Measurements from ENCODE around the gene AHDC1.

Gene AHDC1

GRCh38 chr1:27526569-27527222 is 77.2 kb downstream of the AHDC1 start:
- TF ChIP-seq, protein P1, sequence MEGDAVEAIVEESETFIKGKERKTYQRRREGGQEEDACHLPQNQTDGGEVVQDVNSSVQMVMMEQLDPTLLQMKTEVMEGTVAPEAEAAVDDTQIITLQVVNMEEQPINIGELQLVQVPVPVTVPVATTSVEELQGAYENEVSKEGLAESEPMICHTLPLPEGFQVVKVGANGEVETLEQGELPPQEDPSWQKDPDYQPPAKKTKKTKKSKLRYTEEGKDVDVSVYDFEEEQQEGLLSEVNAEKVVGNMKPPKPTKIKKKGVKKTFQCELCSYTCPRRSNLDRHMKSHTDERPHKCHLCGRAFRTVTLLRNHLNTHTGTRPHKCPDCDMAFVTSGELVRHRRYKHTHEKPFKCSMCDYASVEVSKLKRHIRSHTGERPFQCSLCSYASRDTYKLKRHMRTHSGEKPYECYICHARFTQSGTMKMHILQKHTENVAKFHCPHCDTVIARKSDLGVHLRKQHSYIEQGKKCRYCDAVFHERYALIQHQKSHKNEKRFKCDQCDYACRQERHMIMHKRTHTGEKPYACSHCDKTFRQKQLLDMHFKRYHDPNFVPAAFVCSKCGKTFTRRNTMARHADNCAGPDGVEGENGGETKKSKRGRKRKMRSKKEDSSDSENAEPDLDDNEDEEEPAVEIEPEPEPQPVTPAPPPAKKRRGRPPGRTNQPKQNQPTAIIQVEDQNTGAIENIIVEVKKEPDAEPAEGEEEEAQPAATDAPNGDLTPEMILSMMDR (IDR thresholded peaks at IDR 0.05; ENCODE audit: low read depth, low read length, poor library complexity, severe bottlenecking), result no peak
- TF ChIP-seq EZH2phosphoT487 (IDR thresholded peaks at IDR 0.05; ENCODE audit: borderline replicate concordance, low read length), result no peak
- Histone ChIP-seq H3K9me3 (ENCODE audit: control insufficient read depth, insufficient read depth, low read length) (no peaks in the 10 kb centered on the region), H3K4me3 (ENCODE audit: low read length) (peak overlapping the region; percentile 74), H3K4me2 (ENCODE audit: low read length) (peak overlapping the region; percentile 82), H4K20me1 (ENCODE audit: control insufficient read depth, insufficient read depth, low read depth, low read length) (no peaks in the 10 kb centered on the region), H3F3A (ENCODE audit: control insufficient read depth, insufficient read depth) (peaks cover 28% of the 10 kb centered on the region), H3K9me2 (replicated peaks; ENCODE audit: control insufficient read depth, low read length) (no peaks in the 10 kb centered on the region), H3K79me2 (ENCODE audit: control insufficient read depth, low read length) (peaks cover 9% of the 10 kb centered on the region), H3K27me3 (ENCODE audit: control insufficient read depth, low read length) (peaks cover 2% of the 10 kb centered on the region; the same call in 1 of the 2 replicates), H3K4me1 (ENCODE audit: control insufficient read depth, low read length) (peaks cover 70% of the 10 kb centered on the region), H3K27ac (ENCODE audit: low read depth, low read length) (peak overlapping the region; percentile 79), H3K36me3 (ENCODE audit: control insufficient read depth, low read length) (no peaks in the 10 kb centered on the region)

DNA sequence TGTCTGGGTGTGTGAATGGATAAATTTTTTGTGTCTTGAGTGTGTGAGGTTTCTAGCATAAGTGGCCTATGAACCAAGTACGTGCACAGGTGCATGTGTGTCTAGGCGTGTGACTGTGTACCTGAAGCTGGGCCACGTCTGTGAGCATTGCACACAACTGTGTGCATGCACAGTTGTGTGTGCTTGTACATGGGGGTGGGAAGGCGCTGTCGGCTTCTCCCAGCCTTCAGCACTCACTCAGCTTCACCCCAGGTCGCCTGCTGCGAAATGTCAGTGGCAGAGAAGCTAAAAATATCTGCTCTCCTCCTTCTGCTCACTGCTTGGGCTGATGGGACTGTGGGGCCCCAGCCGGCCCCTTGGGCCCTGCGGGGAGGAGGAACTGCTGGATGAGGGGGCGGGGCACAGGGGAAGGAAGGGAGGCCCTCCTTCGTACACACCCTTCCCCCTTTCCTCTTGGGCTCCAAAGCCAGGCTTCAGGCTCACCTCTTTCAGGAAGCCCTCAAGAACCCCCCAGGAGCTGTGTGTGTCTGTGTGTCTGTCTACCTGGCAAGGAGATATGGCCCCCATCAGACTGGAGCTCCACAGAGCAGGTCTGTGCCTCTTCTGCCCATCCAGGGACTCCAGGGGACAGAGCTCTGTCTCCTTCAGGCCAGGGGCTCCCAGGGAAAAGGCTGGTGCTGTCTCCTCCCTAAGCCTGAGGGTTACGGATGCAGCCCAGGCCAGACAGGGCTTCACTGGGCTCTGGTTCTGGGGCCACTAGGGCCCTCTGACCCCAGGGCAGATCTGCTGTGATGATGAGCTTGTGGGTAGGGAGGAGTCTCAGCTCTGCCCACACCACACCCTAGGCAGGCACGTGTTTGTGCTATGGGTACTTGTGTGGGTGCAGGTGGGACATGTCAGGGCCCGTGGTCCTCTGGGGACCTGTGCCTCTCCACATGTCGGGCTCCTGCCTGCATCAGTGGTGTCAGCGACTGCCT is 78.4 kb downstream of the AHDC1 start:
- peak overlapping the region; percentile 82 for H3K4me2 ChIP-seq (ENCODE audit: low read length)
- H3K27ac ChIP-seq (ENCODE audit: low read depth, low read length), result peak overlapping the region; percentile 79
- H3K9me3 ChIP-seq (ENCODE audit: control insufficient read depth, insufficient read depth, low read length), result no peaks in the 10 kb centered on the region
- H3K4me1 ChIP-seq (ENCODE audit: control insufficient read depth, low read length), result peaks cover 65% of the 10 kb centered on the region
- H3K27me3 ChIP-seq (ENCODE audit: control insufficient read depth, low read length), result peaks cover 2% of the 10 kb centered on the region; the same call in 1 of the 2 replicates
- peaks cover 9% of the 10 kb centered on the region for H3K79me2 ChIP-seq (ENCODE audit: control insufficient read depth, low read length)
- no peaks in the 10 kb centered on the region for H3K36me3 ChIP-seq (ENCODE audit: control insufficient read depth, low read length)
- TF ChIP-seq, protein P1 (IDR thresholded peaks at IDR 0.05; ENCODE audit: low read depth, low read length, poor library complexity, severe bottlenecking), result no peak
- no peak for TF ChIP-seq EZH2phosphoT487 (IDR thresholded peaks at IDR 0.05; ENCODE audit: borderline replicate concordance, low read length)
- peak overlapping the region; percentile 74 for H3K4me3 ChIP-seq (ENCODE audit: low read length)
- peaks cover 28% of the 10 kb centered on the region for H3F3A ChIP-seq (ENCODE audit: control insufficient read depth, insufficient read depth)
- H3K9me2 ChIP-seq (replicated peaks; ENCODE audit: control insufficient read depth, low read length), result no peaks in the 10 kb centered on the region
- no peaks in the 10 kb centered on the region for H4K20me1 ChIP-seq (ENCODE audit: control insufficient read depth, insufficient read depth, low read depth, low read length)

GRCh38 chr1:27523337-27524020 is 80.5 kb downstream of the AHDC1 start:
- peaks cover 2% of the 10 kb centered on the region; the same call in 1 of the 2 replicates for H3K27me3 ChIP-seq (ENCODE audit: control insufficient read depth, low read length)
- peaks cover 10% of the 10 kb centered on the region; the same call in 1 of the 2 replicates for H3F3A ChIP-seq (ENCODE audit: control insufficient read depth, insufficient read depth)
- peak overlapping the region; percentile 27 for H3K4me2 ChIP-seq (ENCODE audit: low read length)
- no peaks in the 10 kb centered on the region for H4K20me1 ChIP-seq (ENCODE audit: control insufficient read depth, insufficient read depth, low read depth, low read length)
- no peaks in the 10 kb centered on the region for H3K9me2 ChIP-seq (replicated peaks; ENCODE audit: control insufficient read depth, low read length)
- TF ChIP-seq, protein P1 (IDR thresholded peaks at IDR 0.05; ENCODE audit: low read depth, low read length, poor library complexity, severe bottlenecking), result peak; percentile 7
- TF ChIP-seq EZH2phosphoT487 (IDR thresholded peaks at IDR 0.05; ENCODE audit: borderline replicate concordance, low read length), result no peak
- no peaks in the 10 kb centered on the region for H3K9me3 ChIP-seq (ENCODE audit: control insufficient read depth, insufficient read depth, low read length)
- H3K4me3 ChIP-seq (ENCODE audit: low read length), result no peak overlapping the region
- peaks cover 60% of the 10 kb centered on the region for H3K4me1 ChIP-seq (ENCODE audit: control insufficient read depth, low read length)
- no peak overlapping the region for H3K27ac ChIP-seq (ENCODE audit: low read depth, low read length)
- no peaks in the 10 kb centered on the region for H3K36me3 ChIP-seq (ENCODE audit: control insufficient read depth, low read length)
- peaks cover 9% of the 10 kb centered on the region for H3K79me2 ChIP-seq (ENCODE audit: control insufficient read depth, low read length)
